GM18907 (cell line): ENCODE data around the gene AARS2.
"Not testable (repeated sequence)": the region's sequence is repeated elsewhere in the genome, so short reads cannot be mapped to it uniquely, and the experiment has no call there.

Experiments used
- ATAC-seq: cut with Tn5 transposase; IDR thresholded peaks from one replicate; pipeline ENCODE4 v1.9.1; 2021; ENCODE audit warnings: mild to moderate bottlenecking, moderate library complexity; ENCODE audit not compliant: unreplicated experiment

Gene AARS2

GRCh38 chr6:44332585-44332984 lies 19.4 kb upstream of the AARS2 start:
- ATAC-seq = no peak

GRCh38 chr6:44329858-44330257 lies 16.7 kb upstream of the AARS2 start:
- no peak for ATAC-seq

- not testable (repeated sequence) for ATAC-seq
These were observed 15.1 kb upstream of the AARS2 start for GRCh38 chr6:44328203-44328602.

- ATAC-seq = no peak
These were observed 14.6 kb upstream of the AARS2 start for GRCh38 chr6:44327760-44328159.

GRCh38 chr6:44327096-44327495 lies 13.9 kb upstream of the AARS2 start:
- no peak for ATAC-seq

GRCh38 chr6:44321210-44321609 lies 8.1 kb upstream of the AARS2 start:
- no peak for ATAC-seq

GRCh38 chr6:44317136-44317631 lies 4.0 kb upstream of the AARS2 start:
- ATAC-seq = not testable (repeated sequence)

- ATAC-seq = no peak
These were observed 3.3 kb upstream of the AARS2 start for GRCh38 chr6:44316481-44316880.

GRCh38 chr6:44315951-44316350 lies 2.8 kb upstream of the AARS2 start:
- no peak for ATAC-seq

- ATAC-seq = no peak
These were observed 2.4 kb upstream of the AARS2 start for GRCh38 chr6:44315516-44315915.

GRCh38 chr6:44314657-44315056 lies 1.5 kb upstream of the AARS2 start:
- not testable (repeated sequence) for ATAC-seq

- ATAC-seq = no peak
These were observed 1.4 kb downstream of the AARS2 start for GRCh38 chr6:44311767-44312166.

- no peak for ATAC-seq
These were observed 1.8 kb downstream of the AARS2 start for GRCh38 chr6:44311304-44311703.

GRCh38 chr6:44310241-44310640 lies 2.9 kb downstream of the AARS2 start:
- ATAC-seq = no peak

GRCh38 chr6:44309631-44310030 lies 3.5 kb downstream of the AARS2 start:
- no peak for ATAC-seq

GRCh38 chr6:44309092-44309491 lies 4.1 kb downstream of the AARS2 start:
- ATAC-seq = no peak

- ATAC-seq = no peak
These were observed 5.9 kb downstream of the AARS2 start for GRCh38 chr6:44307217-44307616.

- no peak for ATAC-seq
These were observed 6.4 kb downstream of the AARS2 start for GRCh38 chr6:44306710-44307109.

GRCh38 chr6:44305200-44305725 lies 7.9 kb downstream of the AARS2 start:
- ATAC-seq = peak; percentile 14

GRCh38 chr6:44304282-44305199 lies 8.6 kb downstream of the AARS2 start:
- ATAC-seq = peak; percentile 47

GRCh38 chr6:44303842-44304241 lies 9.3 kb downstream of the AARS2 start:
- ATAC-seq = no peak

- ATAC-seq = no peak
These were observed 10.3 kb downstream of the AARS2 start for GRCh38 chr6:44302856-44303255.
